ENCODE data around the gene NEURL1. TPM values are rescaled to one million over a fixed set of nuclear protein-coding genes. Genes with fewer than 3 reads are reported as not detected.

Gene NEURL1
- total RNA-seq, 2 experiments from 2014 or later, result 0.47 TPM; not detected in 1

- no TSS peak for BruUV-seq (replicated peaks)
Measured at GRCh38 chr10:103546401-103546800, 52.9 kb downstream of the NEURL1 start.

GRCh38 chr10:103547391-103547946, 54.0 kb downstream of the NEURL1 start:
- ChIA-PET CTCF (ENCODE audit: unreplicated experiment) (interaction anchor here (0.6 to 1.0 kb wide), 2 partner anchors 42 to 62 kb away, joined by 3 read pairs; no protein-coding TSS in a partner anchor), POLR2A (interaction anchor here (0.6 to 1.1 kb wide), 3 partner anchors 9 to 45 kb away, joined by 3 to 4 read pairs (median 3); no protein-coding TSS in a partner anchor)
- Histone ChIP-seq H4K20me1 (ENCODE audit: insufficient read depth, low read length) (no peaks in the 10 kb centered on the region), H3K9me2 (ENCODE audit: insufficient read depth, low read length) (no peaks in the 10 kb centered on the region), H3K36me3 (ENCODE audit: insufficient read depth, low read length) (no peaks in the 10 kb centered on the region), H3K27ac (ENCODE audit: low read depth, low read length, poor library complexity, severe bottlenecking) (peak overlapping the region; percentile 9), H3K4me3 (ENCODE audit: low read depth, low read length, poor library complexity, severe bottlenecking) (no peak overlapping the region), H3K79me2 (ENCODE audit: insufficient read depth, low read depth, low read length) (no peaks in the 10 kb centered on the region), H3K4me2 (ENCODE audit: low read length) (peak overlapping the region; percentile 52), H3K4me1 (ENCODE audit: insufficient read depth, low read length, poor library complexity, severe bottlenecking) (peaks cover 67% of the 10 kb centered on the region), H3K9me3 (ENCODE audit: low read length) (no peaks in the 10 kb centered on the region), H2AFZ (ENCODE audit: low read length) (no peak overlapping the region; the same call in 1 of the 2 replicates)
- intact Hi-C loops (cut with micrococcal nuclease; ENCODE audit: unreplicated experiment), result no loop called here
- DNase-seq (ENCODE audit: low spot score), result no peak
- BruUV-seq (replicated peaks), result no TSS peak
- TF ChIP-seq CTCF (conservative IDR thresholded peaks at IDR 0.05; ENCODE audit: low read length) (no peak), EZH2phosphoT487 (IDR thresholded peaks at IDR 0.05; ENCODE audit: borderline replicate concordance, low read depth, low read length) (no peak)

More at GRCh38 chr10:103546401-103546800, 52.9 kb downstream of the NEURL1 start:
- Histone ChIP-seq H3K27ac (ENCODE audit: low read depth, low read length, poor library complexity, severe bottlenecking) (peak overlapping the region; percentile 14), H3K9me2 (ENCODE audit: insufficient read depth, low read length) (no peaks in the 10 kb centered on the region), H3K4me3 (ENCODE audit: low read depth, low read length, poor library complexity, severe bottlenecking) (no peak overlapping the region), H3K9me3 (ENCODE audit: low read length) (no peaks in the 10 kb centered on the region), H2AFZ (ENCODE audit: low read length) (peak overlapping the region; percentile 9; the same call in 1 of the 2 replicates), H3K4me2 (ENCODE audit: low read length) (0 out of 2 replicates have a peak overlapping the region, but pooled peaks have one; percentile 52), H4K20me1 (ENCODE audit: insufficient read depth, low read length) (no peaks in the 10 kb centered on the region), H3K36me3 (ENCODE audit: insufficient read depth, low read length) (no peaks in the 10 kb centered on the region), H3K79me2 (ENCODE audit: insufficient read depth, low read depth, low read length) (no peaks in the 10 kb centered on the region), H3K4me1 (ENCODE audit: insufficient read depth, low read length, poor library complexity, severe bottlenecking) (peaks cover 71% of the 10 kb centered on the region)
- no peak for DNase-seq (ENCODE audit: low spot score)
- TF ChIP-seq CTCF (conservative IDR thresholded peaks at IDR 0.05; ENCODE audit: low read length), result no peak
- no peak for TF ChIP-seq EZH2phosphoT487 (IDR thresholded peaks at IDR 0.05; ENCODE audit: borderline replicate concordance, low read depth, low read length)
- CTCF ChIA-PET (ENCODE audit: unreplicated experiment), result interaction anchor here (0.8 kb wide), 1 partner anchor 39 kb away, joined by 5 read pairs; no protein-coding TSS in a partner anchor
- intact Hi-C loops (cut with micrococcal nuclease; ENCODE audit: unreplicated experiment), result no loop called here
- POLR2A ChIA-PET, result interaction anchor here (1.1 kb wide), 1 partner anchor 12 kb away, joined by 6 read pairs; no protein-coding TSS in a partner anchor

- peak overlapping the region; percentile 52 for H3K4me2 ChIP-seq (ENCODE audit: low read length)
- H3K79me2 ChIP-seq (ENCODE audit: insufficient read depth, low read depth, low read length), result no peaks in the 10 kb centered on the region
- no peak overlapping the region for H3K4me3 ChIP-seq (ENCODE audit: low read depth, low read length, poor library complexity, severe bottlenecking)
- intact Hi-C loops (cut with micrococcal nuclease; ENCODE audit: unreplicated experiment), result no loop called here
- H2AFZ ChIP-seq (ENCODE audit: low read length), result no peak overlapping the region; the same call in 1 of the 2 replicates
- DNase-seq (ENCODE audit: low spot score), result peak; percentile 61
- H3K4me1 ChIP-seq (ENCODE audit: insufficient read depth, low read length, poor library complexity, severe bottlenecking), result peaks cover 62% of the 10 kb centered on the region
- no peaks in the 10 kb centered on the region for H3K36me3 ChIP-seq (ENCODE audit: insufficient read depth, low read length)
- ChIA-PET POLR2A (interaction anchor here (1.1 kb wide), 1 partner anchor 11 kb away, joined by 3 read pairs; no protein-coding TSS in a partner anchor), CTCF (ENCODE audit: unreplicated experiment) (no interaction called here)
- no peaks in the 10 kb centered on the region for H4K20me1 ChIP-seq (ENCODE audit: insufficient read depth, low read length)
- no peaks in the 10 kb centered on the region for H3K9me3 ChIP-seq (ENCODE audit: low read length)
- no peak for TF ChIP-seq CTCF (conservative IDR thresholded peaks at IDR 0.05; ENCODE audit: low read length)
- no peak for TF ChIP-seq EZH2phosphoT487 (IDR thresholded peaks at IDR 0.05; ENCODE audit: borderline replicate concordance, low read depth, low read length)
- H3K27ac ChIP-seq (ENCODE audit: low read depth, low read length, poor library complexity, severe bottlenecking), result peak overlapping the region; percentile 9
- BruUV-seq (replicated peaks), result no TSS peak
- H3K9me2 ChIP-seq (ENCODE audit: insufficient read depth, low read length), result no peaks in the 10 kb centered on the region
Measured at GRCh38 chr10:103548006-103548405, 54.5 kb downstream of the NEURL1 start.
